ENCODE data around the gene SLC25A44.
"Not testable (repeated sequence)": the region's sequence is repeated elsewhere in the genome, so short reads cannot be mapped to it uniquely, and the experiment has no call there.

Gene SLC25A44

GRCh38 chr1:156212130-156212529 is 18.2 kb downstream of the SLC25A44 start:
- DNase-seq: no peak

GRCh38 chr1:156212833-156213643 is 19.1 kb downstream of the SLC25A44 start, which contains the start of gene PMF1:
PMF1 (plus strand) TSS chr1:156213007; CDS start chr1:156213016, 9 bp downstream.
- peak; percentile 97 for DNase-seq

- DNase-seq: no peak
Measured at GRCh38 chr1:156213644-156213966, 19.7 kb downstream of the SLC25A44 start.

- DNase-seq: no peak
Measured at GRCh38 chr1:156214024-156214748, 20.3 kb downstream of the SLC25A44 start.

- DNase-seq: not testable (repeated sequence)
Measured at GRCh38 chr1:156216361-156217086, 22.6 kb downstream of the SLC25A44 start.

DNA sequence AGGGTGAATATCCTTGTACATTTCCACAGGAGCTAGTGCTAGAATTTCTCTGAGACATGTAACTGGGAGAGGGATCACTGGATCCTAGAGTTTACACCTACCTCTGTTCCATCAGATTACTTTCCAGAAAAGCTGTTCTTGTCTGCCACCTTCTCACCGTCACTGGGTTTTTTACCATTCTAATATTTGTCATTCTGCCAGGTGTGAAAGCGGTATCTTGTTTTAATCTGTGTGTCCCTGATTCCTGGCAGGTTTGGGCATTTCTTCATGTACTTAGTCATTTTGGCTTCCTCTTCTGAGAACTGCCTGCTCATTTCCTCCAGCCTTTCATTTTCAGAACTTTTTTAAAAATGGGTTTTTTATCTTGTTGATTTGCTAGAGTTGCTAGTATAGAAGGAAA is 24.0 kb downstream of the SLC25A44 start:
- no peak for DNase-seq

- no peak for DNase-seq
Measured at GRCh38 chr1:156220226-156220625, 26.3 kb downstream of the SLC25A44 start.

GRCh38 chr1:156221986-156222692 is 28.2 kb downstream of the SLC25A44 start:
- DNase-seq: no peak

- DNase-seq: no peak
Measured at GRCh38 chr1:156225677-156226014, 31.7 kb downstream of the SLC25A44 start.

DNA sequence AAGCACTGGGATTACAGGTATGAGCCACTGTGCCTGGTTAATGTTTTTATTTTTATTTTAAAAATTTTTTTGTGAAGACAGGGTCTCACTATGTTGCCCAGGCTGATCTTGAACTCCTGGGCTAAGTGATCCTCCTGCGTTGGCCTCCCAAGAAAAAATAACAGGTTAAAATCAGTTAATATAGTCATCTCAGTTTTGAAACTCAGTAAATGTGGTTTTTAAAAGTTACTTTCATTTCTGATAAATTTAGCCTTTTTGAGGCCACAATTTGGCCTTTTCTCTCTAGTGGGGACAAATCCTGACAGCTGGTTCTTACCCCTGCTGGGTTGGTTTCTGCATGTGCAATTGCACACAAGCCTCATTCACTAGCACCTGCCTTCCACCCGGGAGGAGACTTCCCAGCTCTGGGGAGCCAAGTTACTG is 32.2 kb downstream of the SLC25A44 start:
- no peak for DNase-seq

DNA sequence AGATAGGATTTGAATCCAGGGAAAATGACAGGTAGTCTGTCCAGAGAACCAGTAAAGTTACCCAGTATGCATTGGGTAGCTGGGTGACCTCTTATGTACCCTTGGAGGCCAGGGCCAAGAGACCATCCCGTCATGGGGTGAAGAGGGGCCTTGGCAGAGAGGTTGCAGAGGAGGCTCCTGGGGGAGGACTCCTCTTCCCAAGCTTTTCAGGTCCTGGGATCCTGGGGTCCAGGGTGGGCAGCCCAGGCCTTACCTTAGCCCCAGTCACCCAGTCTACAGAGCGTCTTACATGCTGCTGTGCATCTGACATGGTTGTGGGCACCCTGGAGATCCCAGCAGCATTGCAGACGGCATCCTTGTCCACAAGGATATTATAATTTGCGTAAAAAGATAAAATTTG is 32.9 kb downstream of the SLC25A44 start:
- DNase-seq: no peak

- DNase-seq: no peak
Measured at GRCh38 chr1:156228501-156228900, 34.6 kb downstream of the SLC25A44 start.

- no peak for DNase-seq
Measured at GRCh38 chr1:156229809-156230472, 36.0 kb downstream of the SLC25A44 start.

- no peak for DNase-seq
Measured at GRCh38 chr1:156230473-156230837, 36.6 kb downstream of the SLC25A44 start.

GRCh38 chr1:156232201-156232894 is 38.4 kb downstream of the SLC25A44 start:
- no peak for DNase-seq

- DNase-seq: no peak
Measured at GRCh38 chr1:156233426-156234127, 39.7 kb downstream of the SLC25A44 start.

- no peak for DNase-seq
Measured at GRCh38 chr1:156236164-156236563, 42.3 kb downstream of the SLC25A44 start.

DNA sequence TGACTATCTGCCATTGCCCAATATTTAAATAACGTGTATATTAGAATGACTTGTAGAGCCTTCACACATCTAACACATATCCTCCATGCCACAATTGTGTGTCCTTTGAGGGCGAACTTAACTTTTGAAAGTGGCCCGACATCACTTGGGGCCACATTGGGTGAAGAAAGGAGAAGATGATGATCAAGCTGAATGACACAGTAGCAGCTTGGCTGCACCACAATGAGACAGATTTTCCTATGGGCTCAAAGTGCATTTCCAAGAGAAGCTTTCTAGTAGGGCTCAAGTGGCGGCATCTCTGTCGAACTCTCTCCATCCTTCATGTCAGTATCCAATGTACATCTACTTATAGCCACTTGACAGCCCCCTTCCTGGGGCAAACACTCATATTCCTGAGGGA is 44.3 kb downstream of the SLC25A44 start:
- no peak for DNase-seq

- DNase-seq: no peak
Measured at GRCh38 chr1:156241311-156241811, 47.5 kb downstream of the SLC25A44 start.

- DNase-seq: no peak
Measured at GRCh38 chr1:156241926-156242325, 48.0 kb downstream of the SLC25A44 start, which contains the start of gene BGLAP. BGLAP (plus strand) TSS chr1:156242184; CDS start chr1:156242232, 48 bp downstream.

DNA sequence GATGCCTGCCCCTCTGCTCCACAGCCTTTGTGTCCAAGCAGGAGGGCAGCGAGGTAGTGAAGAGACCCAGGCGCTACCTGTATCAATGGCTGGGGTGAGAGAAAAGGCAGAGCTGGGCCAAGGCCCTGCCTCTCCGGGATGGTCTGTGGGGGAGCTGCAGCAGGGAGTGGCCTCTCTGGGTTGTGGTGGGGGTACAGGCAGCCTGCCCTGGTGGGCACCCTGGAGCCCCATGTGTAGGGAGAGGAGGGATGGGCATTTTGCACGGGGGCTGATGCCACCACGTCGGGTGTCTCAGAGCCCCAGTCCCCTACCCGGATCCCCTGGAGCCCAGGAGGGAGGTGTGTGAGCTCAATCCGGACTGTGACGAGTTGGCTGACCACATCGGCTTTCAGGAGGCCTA is 48.8 kb downstream of the SLC25A44 start:
- DNase-seq: no peak
